ENCODE results near the gene LYRM7.

GRCh38 chr5:131224387-131225201, 53.9 kb downstream of the LYRM7 start:
- TF ChIP-seq HOXC10 (CRISPR knock-in tag; IDR thresholded peaks at IDR 0.05) = no peak
- TF ChIP-seq ZNF138 (tag by site-specific recombination; IDR thresholded peaks at IDR 0.05; ENCODE audit: borderline replicate concordance) = no peak
- TF ChIP-seq ZSCAN18 (tag by site-specific recombination; IDR thresholded peaks at IDR 0.05) = no peak
- TF ChIP-seq ZNF174 (tag by site-specific recombination; IDR thresholded peaks at IDR 0.05) = no peak
- TF ChIP-seq ZNF423 (tag by site-specific recombination; IDR thresholded peaks at IDR 0.05) = no peak
- no peak for TF ChIP-seq GFI1B (tag by site-specific recombination; IDR thresholded peaks at IDR 0.05)
- no peak for TF ChIP-seq ZNF544 (tag by site-specific recombination; IDR thresholded peaks at IDR 0.05)
- TF ChIP-seq CTCF (tag by site-specific recombination; IDR thresholded peaks at IDR 0.05) = no peak
